Stimulated activated CD8-positive, alpha-beta memory T cell treated with anti-CD3 and anti-CD28 coated beads, Interleukin-7, amount 100 ng/mL, for 1 hour (primary cell): Measurements from ENCODE around the gene FCN1.

Experiments
- DNase-seq, 2 donors: peaks; one replicate each; pipeline ENCODE4 v3.0.0-alpha.2; 2020; ENCODE audit warnings: low read depth in 2 of 2

The FCN1 gene

GRCh38 chr9:134913713-134914500 lies 3.8 kb downstream of the FCN1 start:
- no peak for DNase-seq

- no peak for DNase-seq
Measured at GRCh38 chr9:134913041-134913712, 4.5 kb downstream of the FCN1 start.

GRCh38 chr9:134912126-134912840 lies 5.4 kb downstream of the FCN1 start:
- DNase-seq = no peak

GRCh38 chr9:134909511-134910481 lies 7.9 kb downstream of the FCN1 start:
- no peak for DNase-seq

GRCh38 chr9:134908524-134909309 lies 9.0 kb downstream of the FCN1 start:
- DNase-seq = no peak

GRCh38 chr9:134902936-134903335 lies 14.8 kb downstream of the FCN1 start:
- no peak for DNase-seq

GRCh38 chr9:134899818-134900217 lies 17.9 kb downstream of the FCN1 start:
- no peak for DNase-seq

GRCh38 chr9:134899168-134899567 lies 18.5 kb downstream of the FCN1 start:
- no peak for DNase-seq

GRCh38 chr9:134898319-134898718 lies 19.4 kb downstream of the FCN1 start:
- no peak for DNase-seq

GRCh38 chr9:134897584-134898170 lies 20.0 kb downstream of the FCN1 start:
- DNase-seq = no peak

- DNase-seq = no peak
Measured at GRCh38 chr9:134896834-134897583, 20.7 kb downstream of the FCN1 start.

GRCh38 chr9:134895908-134896833 lies 21.5 kb downstream of the FCN1 start:
- no peak for DNase-seq

- DNase-seq = no peak
Measured at GRCh38 chr9:134895567-134895907, 22.2 kb downstream of the FCN1 start.

- no peak for DNase-seq
Measured at GRCh38 chr9:134895097-134895496, 22.6 kb downstream of the FCN1 start.

- DNase-seq = no peak
Measured at GRCh38 chr9:134894136-134894860, 23.4 kb downstream of the FCN1 start.

- no peak for DNase-seq
Measured at GRCh38 chr9:134892820-134893420, 24.8 kb downstream of the FCN1 start.

- DNase-seq = no peak
Measured at GRCh38 chr9:134892221-134892620, 25.5 kb downstream of the FCN1 start.
